Breast epithelium (tissue), 4 donors: ENCODE results near the gene TRERF1. TPM values are rescaled to one million over a fixed set of nuclear protein-coding genes. Genes with fewer than 3 reads are reported as not detected.

ENCODE experiments used
- DNase-seq, 2 donors: peaks; one replicate each; pipeline ENCODE4 v3.0.0-alpha.2; 2019; ENCODE audit warnings: low spot score in 2 of 2
- H3K27ac ChIP-seq, 2 donors: fragments of 200-600 bp; sonication (generic) in 1 of 2; one replicate each; pipeline ENCODE4 v1.5.1; 2016 to 2019; ENCODE audit warnings: mild to moderate bottlenecking in 1 of 2
- H3K27me3 ChIP-seq, 2 donors: fragments of 200-600 bp; sonication (generic) in 1 of 2; one replicate each; pipeline versions ENCODE4 v1.5.1 to v1.6.0; 2017 to 2019; ENCODE audit warnings: control low read depth in 1 of 2, mild to moderate bottlenecking in 1 of 2
- H3K36me3 ChIP-seq: fragments of 200-600 bp; one replicate; pipeline ENCODE4 v1.5.1; 2019
- H3K4me1 ChIP-seq, 2 donors: fragments of 200-600 bp; sonication (generic); one replicate each; pipeline ENCODE4 v1.5.1; 2016 to 2019; ENCODE audit warnings: control low read depth in 1 of 2
- H3K4me3 ChIP-seq, 3 donors: fragments of 200-600 bp; sonication (generic); 1 replicate in 2 of 3; 2 replicates in 1 of 3; pipeline ENCODE4 v1.5.1; 2016 to 2019; ENCODE audit warnings: mild to moderate bottlenecking in 3 of 3, moderate library complexity in 2 of 3
- H3K9me3 ChIP-seq, 2 donors: fragments of 200-600 bp; sonication (generic) in 1 of 2; one replicate each; pipeline ENCODE4 v1.5.1; 2016 to 2019; ENCODE audit warnings: control low read depth in 1 of 2
- CTCF ChIP-seq, 3 donors: fragments of 450-650 bp; IDR thresholded peaks; one replicate each; pipeline ENCODE4 v1.5.1; 2016 to 2017; ENCODE audit warnings: antibody characterized with exemption in 3 of 3, mild to moderate bottlenecking in 3 of 3, moderate library complexity in 3 of 3
- POLR2A ChIP-seq: fragments of 450-650 bp; IDR thresholded peaks from one replicate; pipeline ENCODE4 v1.6.1; 2016; ENCODE audit warnings: antibody characterized with exemption, mild to moderate bottlenecking, moderate library complexity
- POLR2AphosphoS5 ChIP-seq, 3 donors: sonication (generic); formaldehyde crosslinking; IDR thresholded peaks; one replicate each; pipeline ENCODE4 v1.6.1; 2017; ENCODE audit warnings: antibody characterized with exemption in 3 of 3
- intact Hi-C: fragments of 100-400 bp; cut with DNase I; formaldehyde crosslinking; loops from one replicate; pipeline ENCODE4 v1.15.1; 2023; ENCODE audit warnings: low total_unique reads
- total RNA-seq, 3 donors: library from RNA; depleted of rRNA; stranded (reverse); fragments of >200 nt; gene quantifications; one replicate each; pipeline ENCODE4 v1.1.0, GENCODE V29; 2016

Gene TRERF1
- total RNA-seq, 3 donors from 2014 or later = 3.9 to 5.4 (median 4.1) TPM

DNA sequence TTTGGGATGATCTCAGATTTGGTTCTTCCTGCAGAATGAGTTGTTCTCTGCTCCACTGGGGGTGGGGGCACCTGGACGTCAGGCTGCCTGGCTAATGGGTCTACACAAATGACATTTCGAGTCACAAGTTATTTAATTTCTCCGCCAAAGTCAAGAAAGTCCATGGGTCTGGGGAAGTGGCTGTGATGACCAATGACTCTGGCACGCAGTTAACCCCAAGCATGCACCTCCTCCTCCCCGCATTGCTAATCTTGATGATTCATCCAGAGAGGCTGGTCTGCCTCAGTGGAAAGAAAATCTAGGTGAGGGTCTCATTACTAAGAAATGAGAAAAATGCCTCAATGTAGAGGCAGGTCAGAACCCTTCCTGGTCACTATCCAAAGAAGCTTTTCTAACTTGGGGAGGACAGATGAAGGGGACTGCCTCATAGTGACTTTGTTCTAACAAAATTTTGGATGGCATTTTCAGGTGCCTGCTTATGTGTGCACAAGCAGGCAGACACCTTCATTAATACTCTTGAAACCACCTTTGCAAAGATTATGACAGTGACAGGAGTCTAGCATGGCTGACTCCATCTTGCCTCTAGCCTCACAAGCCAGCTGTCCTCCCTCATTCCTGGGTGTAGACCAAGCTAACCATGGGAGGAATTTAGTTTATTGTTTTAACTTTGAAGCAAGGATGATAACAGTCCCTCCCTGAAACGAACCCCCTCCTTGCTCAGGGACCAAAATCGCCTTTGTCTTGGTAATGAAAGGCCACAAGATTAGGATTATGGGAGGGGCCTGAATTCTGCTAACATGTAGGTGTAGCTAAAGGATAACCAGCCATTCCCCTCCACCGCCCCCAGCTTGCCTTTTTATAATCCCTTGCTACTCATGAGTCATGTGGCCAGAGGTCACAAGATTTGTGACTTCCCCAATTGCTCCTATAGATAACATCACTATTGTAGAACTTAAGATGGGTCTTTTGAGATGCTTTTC, 135.4 kb downstream of the TRERF1 start:
- Histone ChIP-seq H3K4me3 (no peak overlapping the region), H3K36me3 (no peaks in the 10 kb centered on the region), H3K27ac (peak overlapping the region in 1 of 2 donors; percentile 9), H3K4me1 (no peaks in the 10 kb centered on the region), H3K27me3 (no peaks in the 10 kb centered on the region), H3K9me3 (no peaks in the 10 kb centered on the region)
- DNase-seq = no peak
- intact Hi-C loops = no loop called here
- TF ChIP-seq POLR2AphosphoS5 (IDR thresholded peaks at IDR 0.05) (no peak), CTCF (IDR thresholded peaks at IDR 0.05) (no peak), POLR2A (no peak)

DNA sequence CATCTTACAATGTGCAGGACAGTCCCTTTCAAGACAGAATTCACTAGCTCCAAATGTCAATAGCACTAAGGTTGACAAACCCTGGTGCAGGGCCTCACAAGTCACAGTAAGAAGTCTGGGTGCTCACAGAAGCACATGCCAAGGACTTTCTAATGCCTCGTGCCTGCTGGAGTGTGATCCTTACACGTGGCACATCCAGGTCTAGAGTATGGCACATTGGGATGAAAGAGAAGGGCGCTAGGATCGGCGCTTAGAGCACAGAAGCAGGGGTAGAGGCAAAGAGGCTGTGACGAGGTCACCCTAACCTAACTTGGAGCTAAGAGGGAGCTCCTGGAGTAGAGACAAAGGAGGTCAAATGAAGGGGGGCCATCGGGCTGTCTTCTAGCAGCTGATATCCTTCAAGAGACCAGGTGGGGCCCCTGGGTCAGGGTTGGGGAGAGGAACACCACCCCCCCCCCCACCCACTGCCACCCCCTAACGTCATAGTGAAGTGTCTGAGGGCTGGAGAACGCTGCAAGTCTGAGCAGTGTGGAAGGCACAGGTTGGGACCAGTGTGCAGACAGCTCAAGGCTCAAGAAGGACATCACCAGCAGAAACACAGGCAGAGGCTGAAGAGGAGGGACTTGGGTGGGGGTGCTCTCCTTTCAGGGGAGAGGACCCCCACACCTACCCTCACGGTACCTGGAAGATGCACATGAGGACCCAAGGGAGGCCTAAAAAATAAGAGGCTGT, 136.3 kb downstream of the TRERF1 start:
- Histone ChIP-seq H3K27ac (peak overlapping the region in 1 of 2 donors; percentile 1), H3K9me3 (no peaks in the 10 kb centered on the region), H3K4me3 (no peak overlapping the region), H3K36me3 (no peaks in the 10 kb centered on the region), H3K27me3 (no peaks in the 10 kb centered on the region), H3K4me1 (no peaks in the 10 kb centered on the region)
- TF ChIP-seq CTCF (IDR thresholded peaks at IDR 0.05) (no peak), POLR2A (no peak), POLR2AphosphoS5 (IDR thresholded peaks at IDR 0.05) (no peak)
- intact Hi-C loops = no loop called here
- no peak for DNase-seq

DNA sequence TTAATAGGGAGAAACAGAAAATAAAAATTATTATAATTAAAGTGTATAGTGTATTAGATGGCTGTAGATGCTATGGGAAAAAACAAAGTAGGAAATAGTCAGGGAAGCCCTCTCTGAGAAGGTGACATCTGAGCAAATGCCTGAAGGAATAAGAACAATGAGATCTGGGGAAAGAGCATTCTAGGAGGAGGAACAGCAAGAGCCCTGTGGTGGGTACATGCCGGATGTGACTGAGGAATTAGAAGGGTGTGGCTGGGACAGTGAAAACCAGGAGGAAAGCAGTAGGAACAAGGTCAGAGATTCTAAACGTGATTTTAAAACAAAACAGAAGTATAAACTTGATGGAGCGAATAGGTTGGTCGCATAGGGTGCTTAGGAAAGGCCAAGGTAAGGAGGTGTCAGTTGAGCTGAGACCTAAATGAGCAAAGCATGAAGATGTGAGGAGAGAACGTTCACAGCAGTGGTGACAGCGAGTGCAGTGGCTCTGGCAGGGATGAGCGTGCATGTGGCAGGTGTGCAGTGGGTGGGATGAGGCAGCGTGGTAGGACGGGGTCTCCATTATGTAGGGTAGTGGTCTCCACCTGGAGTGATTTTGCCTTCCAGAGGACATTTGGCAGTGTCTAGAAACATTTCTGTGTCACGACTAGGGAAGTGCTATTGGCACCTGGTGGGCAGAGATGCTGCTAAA, 137.0 kb downstream of the TRERF1 start:
- DNase-seq = no peak
- no peak overlapping the region for H3K4me3 ChIP-seq
- H3K4me1 ChIP-seq = no peaks in the 10 kb centered on the region
- TF ChIP-seq POLR2AphosphoS5 (IDR thresholded peaks at IDR 0.05) (no peak), POLR2A (no peak), CTCF (IDR thresholded peaks at IDR 0.05) (no peak)
- no peaks in the 10 kb centered on the region for H3K36me3 ChIP-seq
- no peaks in the 10 kb centered on the region for H3K27me3 ChIP-seq
- intact Hi-C loops = loop anchor here (5.0 kb wide), 1 partner anchor 168 kb away; no protein-coding TSS in a partner anchor
- H3K27ac ChIP-seq = peak overlapping the region in 1 of 2 donors; percentile 1
- no peaks in the 10 kb centered on the region for H3K9me3 ChIP-seq

- Histone ChIP-seq H3K4me3 (no peak overlapping the region), H3K27me3 (no peaks in the 10 kb centered on the region), H3K4me1 (no peaks in the 10 kb centered on the region), H3K9me3 (no peaks in the 10 kb centered on the region), H3K27ac (peak overlapping the region; percentile 40 to 74), H3K36me3 (no peaks in the 10 kb centered on the region)
- DNase-seq = no peak
- intact Hi-C loops = loop anchor here (5.0 kb wide), 1 partner anchor 168 kb away; no protein-coding TSS in a partner anchor
- no peak for TF ChIP-seq POLR2A
- no peak for TF ChIP-seq CTCF (IDR thresholded peaks at IDR 0.05)
- no peak for TF ChIP-seq POLR2AphosphoS5 (IDR thresholded peaks at IDR 0.05)
Measured at GRCh38 chr6:42313941-42314570, 137.7 kb downstream of the TRERF1 start.
